CD4-positive, alpha-beta T cell (primary cell): Measurements from ENCODE around the gene EPB41L5. TPM values are rescaled to one million over a fixed set of nuclear protein-coding genes. Genes with fewer than 3 reads are reported as not detected.

ENCODE experiments used
- ATAC-seq: fragments of 200-7000 bp; cut with Tn5 transposase; one replicate; pipeline ENCODE4 v1.10.0; 2022; ENCODE audit warnings: mild to moderate bottlenecking; ENCODE audit not compliant: poor library complexity
- CTCF ChIA-PET: fragments of 350-600 bp; sonication (Branson Sonifier 250); formaldehyde crosslinking; loops from one replicate; lab custom pipeline; 2021; ENCODE audit warnings: antibody characterized with exemption, inconsistent platforms; lab: Charles Lee
- POLR2A ChIA-PET: fragments of 350-600 bp; sonication (Branson Sonifier 250); formaldehyde crosslinking; loops from one replicate; lab custom pipeline; 2021; ENCODE audit warnings: antibody characterized with exemption, inconsistent platforms; lab: Charles Lee
- DNase-seq, 14 experiments: peaks; one replicate each; pipeline ENCODE4 v3.0.0-alpha.2; 2013 to 2020; ENCODE audit warnings: mixed read lengths in 2 of 14
- H3K27ac ChIP-seq, 2 donors: one replicate each; pipeline versions ENCODE4 v1.5.1 to v1.7.0; 2013; ENCODE audit warnings: low read length in 2 of 2, low read depth in 1 of 2, mild to moderate bottlenecking in 1 of 2
- H3K27me3 ChIP-seq, 2 experiments: 1 replicate in 1 of 2; 2 replicates in 1 of 2; pipeline versions ENCODE4 v1.6.1 to v1.7.0; 2013; ENCODE audit warnings: low read length in 2 of 2, control low read depth in 1 of 2, mild to moderate bottlenecking in 1 of 2, moderate library complexity in 1 of 2; ENCODE audit not compliant: insufficient read depth in 2 of 2, control insufficient read depth in 1 of 2
- H3K36me3 ChIP-seq: one replicate; pipeline ENCODE4 v1.6.1; 2013; ENCODE audit warnings: low read length, control low read depth; ENCODE audit not compliant: insufficient read depth
- H3K4me1 ChIP-seq: one replicate; pipeline ENCODE4 v1.6.1; 2013; ENCODE audit warnings: low read length, control low read depth; ENCODE audit not compliant: insufficient read depth
- H3K4me3 ChIP-seq: one replicate; pipeline ENCODE4 v1.5.1; 2013; ENCODE audit warnings: mild to moderate bottlenecking, low read length, moderate library complexity
- H3K9me3 ChIP-seq, 2 experiments: 1 replicate in 1 of 2; 2 replicates in 1 of 2; pipeline versions ENCODE4 v1.6.1 to v1.7.0; 2013; ENCODE audit warnings: low read length in 2 of 2, mild to moderate bottlenecking in 2 of 2, control low read depth in 1 of 2, moderate library complexity in 1 of 2; ENCODE audit not compliant: control insufficient read depth in 1 of 2, insufficient read depth in 1 of 2
- H3K27ac Mint-ChIP-seq: one replicate; pipeline ENCODE4 v1.8.0; 2020; ENCODE audit warnings: mixed read lengths
- H3K27me3 Mint-ChIP-seq: one replicate; pipeline ENCODE4 v1.8.0; 2021; ENCODE audit warnings: mixed read lengths
- H3K36me3 Mint-ChIP-seq: one replicate; pipeline ENCODE4 v1.8.0; 2021; ENCODE audit warnings: low read depth, mixed read lengths
- H3K4me1 Mint-ChIP-seq: one replicate; pipeline ENCODE4 v1.8.0; 2021; ENCODE audit warnings: low read depth, mixed read lengths
- H3K4me3 Mint-ChIP-seq: one replicate; pipeline ENCODE4 v1.8.0; 2020; ENCODE audit warnings: mild to moderate bottlenecking, mixed read lengths
- H3K9me3 Mint-ChIP-seq: one replicate; pipeline ENCODE4 v1.8.0; 2020; ENCODE audit warnings: mixed read lengths
- CTCF ChIP-seq: fragments of 200-600 bp; IDR thresholded peaks from one replicate; pipeline ENCODE4 v1.8.0; 2022; ENCODE audit warnings: antibody characterized with exemption, mild to moderate bottlenecking
- intact Hi-C, 2 experiments: fragments of 100-400 bp; cut with DNase I in 1 of 2; cut with micrococcal nuclease in 1 of 2; formaldehyde crosslinking; loops; one replicate each; pipeline versions ENCODE4 v1.15.1 to v1.9.0; 2023 to 2025; cut with DNase I, micrococcal nuclease
- total RNA-seq, 174 experiments: library from RNA in 2 of 174; stranded (reverse) in 2 of 174; gene quantifications; one replicate each; pipeline ENCODE4 v1.2.3 and lab custom pipeline; 2021 to 2026

EPB41L5 gene
- total RNA-seq, 2 experiments from 2014 or later: 4.6 to 5.1 TPM

- DNase-seq (no peak), ATAC-seq (no peak)
- intact Hi-C loops: no loop called here
- no peak for TF ChIP-seq CTCF
- Mint-ChIP-seq H3K4me1 (no peaks in the 10 kb centered on the region), H3K9me3 (no peaks in the 10 kb centered on the region), H3K27ac (no peak overlapping the region), H3K36me3 (no peaks in the 10 kb centered on the region), H3K27me3 (no peaks in the 10 kb centered on the region), H3K4me3 (no peak overlapping the region)
- Histone ChIP-seq H3K4me1 (no peaks in the 10 kb centered on the region), H3K27me3 (no peaks in the 10 kb centered on the region), H3K9me3 (no peaks in the 10 kb centered on the region), H3K36me3 (no peaks in the 10 kb centered on the region), H3K27ac (no peak overlapping the region), H3K4me3 (no peak overlapping the region)
- CTCF ChIA-PET: no interaction called here
- POLR2A ChIA-PET: no interaction called here
Observed at GRCh38 chr2:120034027-120034426, 21.1 kb downstream of the EPB41L5 start.

GRCh38 chr2:120034621-120035020 lies 21.7 kb downstream of the EPB41L5 start:
- intact Hi-C loops: no loop called here
- H3K4me3 Mint-ChIP-seq: no peak overlapping the region
- no peak for DNase-seq
- H3K27me3 Mint-ChIP-seq: no peaks in the 10 kb centered on the region
- Histone ChIP-seq H3K27me3 (no peaks in the 10 kb centered on the region), H3K4me1 (no peaks in the 10 kb centered on the region), H3K36me3 (no peaks in the 10 kb centered on the region), H3K4me3 (no peak overlapping the region), H3K9me3 (no peaks in the 10 kb centered on the region), H3K27ac (no peak overlapping the region)
- H3K4me1 Mint-ChIP-seq: no peaks in the 10 kb centered on the region
- ChIA-PET CTCF (no interaction called here), POLR2A (no interaction called here)
- no peak for ATAC-seq
- no peak overlapping the region for H3K27ac Mint-ChIP-seq
- H3K36me3 Mint-ChIP-seq: no peaks in the 10 kb centered on the region
- H3K9me3 Mint-ChIP-seq: no peaks in the 10 kb centered on the region
- no peak for TF ChIP-seq CTCF

- DNase-seq (no peak), ATAC-seq (no peak)
- Mint-ChIP-seq H3K4me3 (no peak overlapping the region), H3K27me3 (no peaks in the 10 kb centered on the region), H3K9me3 (no peaks in the 10 kb centered on the region), H3K36me3 (no peaks in the 10 kb centered on the region), H3K27ac (no peak overlapping the region), H3K4me1 (no peaks in the 10 kb centered on the region)
- intact Hi-C loops: no loop called here
- H3K27ac ChIP-seq: no peak overlapping the region
- H3K9me3 ChIP-seq: no peaks in the 10 kb centered on the region
- no peaks in the 10 kb centered on the region for H3K27me3 ChIP-seq
- CTCF ChIA-PET: no interaction called here
- no peak overlapping the region for H3K4me3 ChIP-seq
- no peak for TF ChIP-seq CTCF
- H3K4me1 ChIP-seq: no peaks in the 10 kb centered on the region
- no peaks in the 10 kb centered on the region for H3K36me3 ChIP-seq
- POLR2A ChIA-PET: no interaction called here
Observed at GRCh38 chr2:120036145-120036544, 23.3 kb downstream of the EPB41L5 start.
